ENCODE data around the gene COL23A1. TPM values are rescaled to one million over a fixed set of nuclear protein-coding genes. Genes with fewer than 3 reads are reported as not detected.

Gene COL23A1
- total and polyA plus RNA-seq, 2 donors (not counting 1 experiment from before 2014, with no cell fraction given) = 0.20 TPM; not detected in 1

GRCh38 chr5:178432421-178433272 lies 157.5 kb downstream of the COL23A1 start:
- ChIA-PET POLR2A (no interaction called here), CTCF (no interaction called here)
- intact Hi-C loops (cut with micrococcal nuclease) = no loop called here
- Mint-ChIP-seq H3K9me3 (ENCODE audit: insufficient read depth) (no peaks in the 10 kb centered on the region), H3K27me3 (peaks cover 15% of the 10 kb centered on the region), H3K4me1 (no peaks in the 10 kb centered on the region), H3K27ac (no peak overlapping the region), H3K4me3 (no peak overlapping the region)
- ATAC-seq (ENCODE audit: low read depth) (no peak), DNase-seq (no peak)
- Histone ChIP-seq H2AFZ (ENCODE audit: insufficient read depth, low read depth, low read length, poor library complexity, severe bottlenecking) (no peak overlapping the region), H3K9me3 (ENCODE audit: control extremely low read depth in 1 of 3, control insufficient read depth in 2 of 3, insufficient read depth in 1 of 3, low read length in 2 of 3) (no peaks in the 10 kb centered on the region), H3K4me3 (ENCODE audit: control extremely low read depth in 1 of 5, extremely low read depth in 1 of 5, insufficient read depth in 1 of 5, low read depth in 2 of 5, low read length in 4 of 5) (no peak overlapping the region), H3K9ac (ENCODE audit: low read length) (no peak overlapping the region), H3K79me2 (ENCODE audit: control insufficient read depth, insufficient read depth, low read length) (no peaks in the 10 kb centered on the region), H3K4me1 (ENCODE audit: control insufficient read depth in 2 of 2, insufficient read depth in 2 of 2, low read length in 2 of 2) (no peaks in the 10 kb centered on the region), H3K36me3 (replicated peaks in 1 of 2; ENCODE audit: control extremely low read depth in 1 of 2, control insufficient read depth in 1 of 2, extremely low read depth in 1 of 2, insufficient read depth in 2 of 2, low read length in 1 of 2) (no peaks in the 10 kb centered on the region), H3K4me2 (replicated peaks; ENCODE audit: low read depth, low read length, poor library complexity, severe bottlenecking) (no peak overlapping the region), H4K20me1 (ENCODE audit: control insufficient read depth, insufficient read depth, low read length, poor library complexity, severe bottlenecking) (no peaks in the 10 kb centered on the region), H3K27me3 (replicated peaks in 1 of 4; ENCODE audit: control extremely low read depth in 1 of 4, control insufficient read depth in 3 of 4, insufficient read depth in 4 of 4, low read length in 3 of 4) (no peaks in the 10 kb centered on the region), H3K27ac (ENCODE audit: low read length in 2 of 2) (no peak overlapping the region)
- 71% methylated on average over 12 of the region's 12 CpGs for WGBS (ENCODE audit: insufficient coverage)
- TF ChIP-seq EZH2 (IDR thresholded peaks at IDR 0.05; ENCODE audit: borderline replicate concordance, insufficient read depth, low read depth, low read length, poor library complexity, severe bottlenecking) (no peak), CTCF (IDR thresholded peaks at IDR 0.05) (no peak)

GRCh38 chr5:178431782-178432165 lies 158.4 kb downstream of the COL23A1 start:
- TF ChIP-seq CTCF (IDR thresholded peaks at IDR 0.05) (no peak), EZH2 (IDR thresholded peaks at IDR 0.05; ENCODE audit: borderline replicate concordance, insufficient read depth, low read depth, low read length, poor library complexity, severe bottlenecking) (no peak)
- Histone ChIP-seq H4K20me1 (ENCODE audit: control insufficient read depth, insufficient read depth, low read length, poor library complexity, severe bottlenecking) (no peaks in the 10 kb centered on the region), H3K4me3 (ENCODE audit: control extremely low read depth in 1 of 5, extremely low read depth in 1 of 5, insufficient read depth in 1 of 5, low read depth in 2 of 5, low read length in 4 of 5) (no peak overlapping the region), H3K36me3 (replicated peaks in 1 of 2; ENCODE audit: control extremely low read depth in 1 of 2, control insufficient read depth in 1 of 2, extremely low read depth in 1 of 2, insufficient read depth in 2 of 2, low read length in 1 of 2) (no peaks in the 10 kb centered on the region), H3K9ac (ENCODE audit: low read length) (no peak overlapping the region), H3K4me2 (replicated peaks; ENCODE audit: low read depth, low read length, poor library complexity, severe bottlenecking) (no peak overlapping the region), H3K27ac (ENCODE audit: low read length in 2 of 2) (no peak overlapping the region), H3K79me2 (ENCODE audit: control insufficient read depth, insufficient read depth, low read length) (no peaks in the 10 kb centered on the region), H2AFZ (ENCODE audit: insufficient read depth, low read depth, low read length, poor library complexity, severe bottlenecking) (no peak overlapping the region), H3K4me1 (ENCODE audit: control insufficient read depth in 2 of 2, insufficient read depth in 2 of 2, low read length in 2 of 2) (no peaks in the 10 kb centered on the region), H3K9me3 (ENCODE audit: control extremely low read depth in 1 of 3, control insufficient read depth in 2 of 3, insufficient read depth in 1 of 3, low read length in 2 of 3) (no peaks in the 10 kb centered on the region), H3K27me3 (replicated peaks in 1 of 4; ENCODE audit: control extremely low read depth in 1 of 4, control insufficient read depth in 3 of 4, insufficient read depth in 4 of 4, low read length in 3 of 4) (no peaks in the 10 kb centered on the region)
- Mint-ChIP-seq H3K4me3 (no peak overlapping the region), H3K27ac (no peak overlapping the region), H3K4me1 (no peaks in the 10 kb centered on the region), H3K9me3 (ENCODE audit: insufficient read depth) (no peaks in the 10 kb centered on the region), H3K27me3 (peaks cover 15% of the 10 kb centered on the region)
- ChIA-PET CTCF (no interaction called here), POLR2A (no interaction called here)
- intact Hi-C loops (cut with micrococcal nuclease) = no loop called here
- DNase-seq = no peak
- ATAC-seq (ENCODE audit: low read depth) = no peak
- whole genome bisulfite sequencing (ENCODE audit: insufficient coverage) = 92% methylated on average over 2 of the region's 5 CpGs

Data from B cell (primary cell).